Cerebellar nuclear complex (tissue), 1 donor: ENCODE data around the gene GMCL2.
"Not testable (repeated sequence)": the region's sequence is repeated elsewhere in the genome, so short reads cannot be mapped to it uniquely, and the experiment has no call there.

Source experiments
- DNase-seq, 2 experiments: peaks; one replicate each; lab custom pipeline; 2025; lab: John Stamatoyannopoulos, UW

The GMCL2 gene

GRCh38 chr5:178206166-178207101 is 19.3 kb upstream of the GMCL2 start:
- DNase-seq: no peak

- DNase-seq: no peak
Observed at GRCh38 chr5:178205749-178206047, 18.5 kb upstream of the GMCL2 start.

GRCh38 chr5:178204935-178205748 is 18.0 kb upstream of the GMCL2 start:
- no peak for DNase-seq

DNA sequence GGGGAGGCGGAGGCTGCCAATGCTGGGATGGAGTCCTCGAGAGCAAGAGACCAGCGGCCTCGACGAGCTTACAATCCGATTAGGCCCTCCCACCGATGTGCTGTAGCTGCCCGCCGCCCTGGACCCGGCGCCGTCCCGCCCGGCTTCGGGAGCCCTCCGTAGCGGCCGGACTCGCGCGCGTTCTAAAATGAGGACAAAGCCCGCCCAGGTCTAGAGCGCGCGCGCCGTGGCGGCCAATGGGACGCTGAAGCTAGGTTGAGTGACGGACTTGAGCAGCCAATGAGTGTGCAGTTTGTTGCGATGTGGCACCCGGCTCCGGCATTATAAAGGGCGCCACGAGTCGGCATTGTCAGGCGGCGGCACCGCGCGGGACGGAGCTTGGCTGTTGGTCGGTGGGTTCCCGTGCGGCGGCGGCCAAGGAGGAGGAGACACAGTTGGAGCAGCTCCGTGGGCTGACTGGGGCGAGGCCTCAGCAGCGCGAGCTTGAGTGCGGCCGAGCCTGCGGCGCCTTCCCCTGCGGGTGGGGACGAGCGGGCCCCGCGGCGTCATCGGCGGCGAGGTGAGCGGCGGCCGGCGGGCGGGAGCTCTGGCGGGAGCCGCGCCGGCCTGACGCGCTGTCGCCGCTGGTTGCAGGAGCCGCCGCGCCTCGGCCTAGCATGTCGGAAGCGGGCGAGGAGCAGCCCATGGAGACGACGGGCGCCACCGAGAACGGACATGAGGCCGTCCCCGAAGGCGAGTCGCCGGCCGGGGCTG is 17.2 kb upstream of the GMCL2 start, which contains the start of gene HNRNPAB:
HNRNPAB (plus strand) TSS at position 352 of the 753 bp plus-strand sequence; CDS start at position 657, 305 bp downstream.
- peak; percentile 18 to 70 for DNase-seq

DNA sequence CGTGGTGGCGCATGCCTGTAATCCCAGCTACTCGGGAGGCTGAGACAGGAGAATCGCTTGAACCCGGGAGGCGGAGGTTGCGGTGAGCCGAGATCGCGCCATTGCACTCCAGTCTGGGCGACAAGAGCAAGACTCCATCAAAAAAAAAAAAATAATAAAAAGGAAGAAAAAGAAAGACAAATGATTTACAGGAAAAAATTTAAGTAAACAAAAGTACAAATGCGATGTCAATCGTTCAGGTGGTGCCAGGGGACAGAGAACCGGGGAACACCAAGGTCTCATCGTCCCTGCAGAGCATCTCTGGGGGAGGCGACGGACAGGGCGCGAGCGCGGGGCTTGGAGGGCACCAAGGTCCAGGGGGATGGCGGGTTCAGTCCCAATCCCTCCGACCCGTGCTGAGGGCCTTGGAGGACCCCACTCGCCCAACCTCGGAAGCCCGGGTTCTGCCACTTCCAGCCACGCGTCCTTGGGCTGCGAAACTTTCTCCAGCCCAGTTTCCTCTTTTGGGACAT is 16.6 kb upstream of the GMCL2 start:
- DNase-seq: no peak

- no peak for DNase-seq
Observed at GRCh38 chr5:178202541-178202940, 15.4 kb upstream of the GMCL2 start.

- no peak for DNase-seq
Observed at GRCh38 chr5:178201927-178202235, 14.7 kb upstream of the GMCL2 start.

DNA sequence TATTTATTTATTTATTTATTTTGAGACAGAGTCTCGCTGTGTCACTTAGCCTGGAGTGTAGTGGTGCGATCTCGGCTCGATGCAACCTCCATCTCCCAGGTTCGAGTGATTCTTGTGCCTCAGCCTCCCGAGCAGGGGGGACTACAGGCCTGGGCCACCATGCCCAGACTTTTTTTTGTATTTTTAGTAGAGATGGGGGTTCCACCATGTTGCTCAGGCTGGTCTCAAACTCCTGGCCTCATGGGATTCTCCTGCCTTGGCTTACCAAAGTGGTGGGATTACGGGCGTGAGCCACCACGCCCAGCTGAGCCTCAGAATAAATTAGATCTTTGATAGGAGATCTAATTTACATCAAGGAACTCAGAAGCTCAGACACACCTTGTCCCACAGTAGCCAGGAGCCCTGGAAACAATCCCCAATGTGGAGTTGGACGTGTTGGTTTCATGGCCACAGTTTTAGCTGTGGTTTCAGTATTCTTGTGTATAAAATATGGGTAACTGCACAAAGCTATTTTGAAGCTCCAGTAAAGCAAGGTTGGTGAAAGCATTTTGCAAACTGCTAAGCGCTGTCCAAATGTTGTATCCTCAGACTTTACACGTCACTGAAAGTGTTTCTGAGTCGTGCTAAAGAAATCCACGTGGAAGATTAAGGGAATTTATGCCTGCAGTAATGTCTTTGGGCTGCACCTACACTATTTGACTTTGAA is 14.2 kb upstream of the GMCL2 start:
- DNase-seq: no peak

DNA sequence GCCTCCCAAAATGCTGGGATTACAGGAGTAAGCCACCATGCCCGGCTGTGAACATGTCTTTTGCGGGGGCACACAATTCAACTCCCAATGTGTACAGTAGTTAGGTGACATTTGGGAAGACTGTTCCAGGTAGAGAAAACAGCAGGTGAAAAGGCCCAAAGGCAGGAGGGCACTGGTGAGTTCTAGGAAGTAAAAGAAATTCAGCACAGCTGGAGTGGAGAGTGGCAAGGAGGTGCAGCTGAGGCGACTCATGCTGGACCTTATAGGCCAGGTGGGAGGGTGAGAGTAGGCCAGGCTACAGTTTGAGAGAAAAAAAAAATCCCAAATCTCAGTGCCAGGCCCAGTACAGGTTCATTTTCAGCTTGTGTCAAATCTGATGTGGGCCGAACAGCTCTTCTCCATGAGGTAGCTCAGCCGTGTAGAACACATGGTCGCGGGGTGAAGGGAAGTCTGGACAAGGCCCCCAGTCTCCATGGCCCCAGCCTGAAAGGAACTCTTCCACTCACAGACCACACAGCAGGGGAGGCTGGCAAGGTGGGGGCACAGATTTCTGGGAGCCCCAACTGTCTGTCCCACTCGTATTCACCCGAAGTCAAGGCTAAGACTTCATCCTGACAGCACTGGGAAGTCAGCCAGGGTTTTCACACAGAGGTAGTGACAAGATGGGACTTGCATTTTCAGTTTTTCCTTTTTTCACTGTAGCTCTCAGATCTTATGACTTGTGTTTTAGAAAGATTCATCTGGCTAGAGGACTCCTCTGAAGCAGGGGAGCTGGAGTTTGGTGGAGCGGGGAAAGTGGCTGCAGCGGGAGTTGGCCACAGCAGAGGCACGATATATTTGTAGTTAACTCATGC is 12.6 kb upstream of the GMCL2 start:
- no peak for DNase-seq

DNA sequence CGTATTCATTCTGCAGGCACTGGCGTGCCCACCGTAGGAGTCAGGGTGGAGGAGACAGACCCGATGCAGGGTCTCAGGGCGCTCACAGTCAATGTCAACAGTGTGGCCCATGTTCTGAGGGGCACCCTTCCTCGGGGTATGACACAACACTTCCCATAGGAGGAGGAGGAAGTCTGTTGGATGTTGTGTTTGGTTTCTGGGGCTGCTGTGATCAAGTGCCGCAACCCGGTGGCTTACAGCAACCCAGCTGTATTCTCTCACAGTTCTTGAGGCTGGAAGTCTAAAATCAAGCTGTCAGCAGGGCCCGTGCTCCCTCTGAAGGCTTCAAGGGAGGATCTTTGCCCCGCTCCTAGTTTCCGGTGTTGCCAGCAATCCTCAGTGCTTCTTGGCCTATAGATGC is 11.5 kb upstream of the GMCL2 start:
- DNase-seq: no peak

- not testable (repeated sequence) for DNase-seq
Observed at GRCh38 chr5:178198151-178198550, 11.0 kb upstream of the GMCL2 start.

DNA sequence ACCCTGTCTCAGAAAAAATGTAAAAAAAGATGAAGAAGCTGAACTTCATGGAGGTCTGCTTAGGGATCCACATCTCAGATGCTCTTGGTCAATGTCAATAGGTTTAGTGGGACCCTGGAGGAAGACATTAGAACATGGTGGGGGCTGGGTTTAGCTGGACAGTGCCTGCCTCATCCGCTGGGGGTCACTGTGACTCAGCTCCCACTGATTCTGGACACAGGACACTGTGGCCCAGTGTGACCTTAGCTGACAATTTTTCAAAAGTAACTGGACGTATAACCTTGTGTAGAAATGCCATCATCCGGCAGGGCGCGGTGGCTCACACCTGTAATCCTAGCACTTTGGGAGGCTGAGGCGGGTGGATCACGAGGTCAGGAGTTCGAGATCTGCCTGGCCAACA is 9.8 kb upstream of the GMCL2 start:
- DNase-seq: no peak

DNA sequence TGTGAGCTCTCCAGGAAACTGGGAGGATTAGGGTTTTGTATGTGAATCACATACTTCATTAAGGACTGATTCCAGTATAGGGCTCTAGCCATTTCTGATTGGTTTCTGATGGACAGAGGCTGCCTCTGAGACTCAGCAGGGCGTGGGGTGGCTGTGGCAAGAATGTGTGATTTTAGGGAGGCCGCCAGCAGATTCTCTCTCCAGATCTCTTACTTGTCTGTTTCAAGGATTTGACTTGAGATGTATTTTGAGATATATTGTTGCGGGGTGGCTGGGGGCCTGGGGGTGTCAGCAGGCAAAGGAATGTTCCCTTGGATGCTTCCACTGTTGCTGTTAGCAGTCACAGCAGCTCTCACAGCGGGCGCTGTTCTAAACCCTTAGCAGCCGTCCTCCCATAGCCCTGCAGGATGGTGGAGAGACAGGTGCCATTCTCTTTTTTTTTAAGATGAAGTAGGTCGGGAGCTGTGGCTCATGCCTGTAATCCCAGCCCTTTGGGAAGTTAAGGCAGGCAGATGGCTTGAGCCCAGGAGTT is 9.2 kb upstream of the GMCL2 start:
- DNase-seq: no peak

GRCh38 chr5:178194026-178194425 is 6.9 kb upstream of the GMCL2 start:
- no peak for DNase-seq

GRCh38 chr5:178193251-178193809 is 6.2 kb upstream of the GMCL2 start:
- DNase-seq: no peak

GRCh38 chr5:178192787-178193186 is 5.6 kb upstream of the GMCL2 start:
- DNase-seq: no peak

GRCh38 chr5:178192244-178192643 is 5.1 kb upstream of the GMCL2 start:
- DNase-seq: no peak

DNA sequence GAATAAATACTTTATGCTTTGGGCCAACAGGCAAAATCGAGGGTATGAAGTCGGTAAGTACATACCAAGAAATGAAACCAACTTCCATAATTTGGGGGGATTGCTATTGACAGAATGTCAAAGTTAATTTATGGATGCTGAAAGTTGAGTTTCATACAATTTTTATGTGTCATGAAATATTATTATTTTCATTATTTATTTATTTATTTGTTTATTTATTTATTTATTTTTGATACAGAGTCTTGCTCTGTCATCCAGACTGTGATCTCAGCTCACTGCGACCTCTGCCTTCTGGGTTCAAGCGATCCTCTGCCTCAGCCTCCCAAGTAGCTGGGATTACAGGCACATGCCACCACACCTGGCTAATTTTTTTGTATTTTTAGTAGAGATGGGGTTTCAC is 4.5 kb upstream of the GMCL2 start:
- DNase-seq: no peak

DNA sequence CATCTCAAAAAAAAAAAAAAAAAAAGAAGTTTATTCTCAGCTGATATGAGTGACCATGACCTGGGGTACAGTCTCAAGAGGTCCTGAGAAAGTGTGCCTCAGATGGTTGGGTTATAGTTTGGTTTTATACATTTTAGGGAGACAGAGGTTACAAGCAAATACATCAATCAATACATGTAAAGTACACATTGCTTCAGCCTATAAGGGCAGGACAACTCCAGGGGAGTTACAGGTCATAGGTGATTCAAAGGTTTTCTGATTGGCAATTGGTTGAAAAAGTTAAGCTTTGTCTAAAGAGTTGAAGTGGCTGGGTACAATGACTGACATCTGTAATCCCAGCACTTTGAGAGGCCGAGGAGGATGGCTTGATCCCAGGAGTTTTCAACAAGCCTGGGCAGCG is 2.3 kb upstream of the GMCL2 start:
- no peak for DNase-seq

DNA sequence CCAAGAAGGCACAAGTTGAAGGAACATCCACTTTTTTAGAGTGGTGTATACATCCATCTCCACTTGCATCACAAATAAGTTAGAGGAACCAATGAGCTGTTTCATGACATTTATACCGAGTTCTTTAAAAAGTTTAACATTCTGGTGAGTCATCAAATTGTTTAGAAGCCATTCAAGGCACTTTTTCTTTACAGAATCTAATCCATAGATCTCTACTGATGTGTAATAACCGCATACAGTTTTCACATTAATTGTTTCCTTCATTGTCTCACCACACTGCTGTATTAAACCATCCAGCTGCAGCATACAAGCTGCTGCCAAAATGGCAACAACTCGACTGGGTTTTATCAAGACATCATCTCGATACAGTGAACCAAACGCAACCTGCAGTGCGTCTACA is 744 bp downstream of the GMCL2 start:
- no peak for DNase-seq
